ENCODE data around the gene B4GAT1. TPM values are rescaled to one million over a fixed set of nuclear protein-coding genes. Genes with fewer than 3 reads are reported as not detected.

B4GAT1 gene
- total RNA-seq, 1 donor from 2014 or later, result 25.2 TPM

- peaks cover 32% of the 10 kb centered on the region for H3K79me2 ChIP-seq (ENCODE audit: insufficient read depth, low read length)
- H3K4me1 ChIP-seq (ENCODE audit: insufficient read depth, low read length), result peaks cover 46% of the 10 kb centered on the region
- no peak for FAIRE-seq
- peak overlapping the region; percentile 81 for H3K4me2 ChIP-seq (ENCODE audit: low read length)
- H4K20me1 ChIP-seq (ENCODE audit: insufficient read depth, low read length), result peaks cover 15% of the 10 kb centered on the region
- H3K36me3 Mint-ChIP-seq (ENCODE audit: low read depth, unreplicated experiment), result peaks cover 8% of the 10 kb centered on the region
- H2AFZ ChIP-seq (ENCODE audit: low read depth, low read length), result peak overlapping the region; percentile 64
- peak overlapping the region; percentile 80 for H3K9ac ChIP-seq (ENCODE audit: low read length)
- no peak overlapping the region for H3K4me3 ChIP-seq (ENCODE audit: insufficient read depth, low read depth, low read length)
- peak overlapping the region; percentile 64 for H3K4me3 Mint-ChIP-seq (ENCODE audit: unreplicated experiment)
- DNase-seq (ENCODE audit: low read depth), result no peak
- no peaks in the 10 kb centered on the region for H3K9me3 ChIP-seq (ENCODE audit: insufficient read depth, low read depth, low read length)
- peaks cover 2% of the 10 kb centered on the region for H3K27me3 Mint-ChIP-seq (ENCODE audit: low read depth, unreplicated experiment)
- peak overlapping the region; percentile 84 for H3K27ac ChIP-seq (ENCODE audit: low read depth, low read length)
- H3K9me3 Mint-ChIP-seq (ENCODE audit: unreplicated experiment), result peaks cover 16% of the 10 kb centered on the region
- peak overlapping the region; percentile 88 for H3K27ac Mint-ChIP-seq (ENCODE audit: unreplicated experiment)
- peaks cover 32% of the 10 kb centered on the region for H3K4me1 Mint-ChIP-seq (ENCODE audit: low read depth, unreplicated experiment)
- H3K36me3 ChIP-seq (ENCODE audit: insufficient read depth, low read length), result no peaks in the 10 kb centered on the region
- H3K27me3 ChIP-seq (ENCODE audit: insufficient read depth, low read length), result no peaks in the 10 kb centered on the region
- TF ChIP-seq, protein P1, sequence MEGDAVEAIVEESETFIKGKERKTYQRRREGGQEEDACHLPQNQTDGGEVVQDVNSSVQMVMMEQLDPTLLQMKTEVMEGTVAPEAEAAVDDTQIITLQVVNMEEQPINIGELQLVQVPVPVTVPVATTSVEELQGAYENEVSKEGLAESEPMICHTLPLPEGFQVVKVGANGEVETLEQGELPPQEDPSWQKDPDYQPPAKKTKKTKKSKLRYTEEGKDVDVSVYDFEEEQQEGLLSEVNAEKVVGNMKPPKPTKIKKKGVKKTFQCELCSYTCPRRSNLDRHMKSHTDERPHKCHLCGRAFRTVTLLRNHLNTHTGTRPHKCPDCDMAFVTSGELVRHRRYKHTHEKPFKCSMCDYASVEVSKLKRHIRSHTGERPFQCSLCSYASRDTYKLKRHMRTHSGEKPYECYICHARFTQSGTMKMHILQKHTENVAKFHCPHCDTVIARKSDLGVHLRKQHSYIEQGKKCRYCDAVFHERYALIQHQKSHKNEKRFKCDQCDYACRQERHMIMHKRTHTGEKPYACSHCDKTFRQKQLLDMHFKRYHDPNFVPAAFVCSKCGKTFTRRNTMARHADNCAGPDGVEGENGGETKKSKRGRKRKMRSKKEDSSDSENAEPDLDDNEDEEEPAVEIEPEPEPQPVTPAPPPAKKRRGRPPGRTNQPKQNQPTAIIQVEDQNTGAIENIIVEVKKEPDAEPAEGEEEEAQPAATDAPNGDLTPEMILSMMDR (IDR thresholded peaks at IDR 0.05; ENCODE audit: insufficient read depth, low read depth, low read length), result no peak
- TF ChIP-seq EZH2 (IDR thresholded peaks at IDR 0.05; ENCODE audit: insufficient read depth, low read length), result no peak
These were observed 30.1 kb downstream of the B4GAT1 start for GRCh38 chr11:66317322-66317722.

GRCh38 chr11:66316849-66317251 lies 30.6 kb downstream of the B4GAT1 start, which contains the start of gene CD248:
TSS of gene CD248 (minus strand) at chr11:66317044. CDS start at chr11:66317027, 17 bp downstream.
- Histone ChIP-seq H3K27me3 (ENCODE audit: insufficient read depth, low read length) (no peaks in the 10 kb centered on the region), H4K20me1 (ENCODE audit: insufficient read depth, low read length) (peaks cover 15% of the 10 kb centered on the region), H3K9ac (ENCODE audit: low read length) (peak within 1 kb of the TSS; percentile 80), H3K4me1 (ENCODE audit: insufficient read depth, low read length) (peaks cover 51% of the 10 kb centered on the region), H2AFZ (ENCODE audit: low read depth, low read length) (peak within 1 kb of the TSS; percentile 64), H3K9me3 (ENCODE audit: insufficient read depth, low read depth, low read length) (no peaks in the 10 kb centered on the region), H3K4me2 (ENCODE audit: low read length) (peak within 1 kb of the TSS; percentile 81), H3K36me3 (ENCODE audit: insufficient read depth, low read length) (no peaks in the 10 kb centered on the region), H3K27ac (ENCODE audit: low read depth, low read length) (peak within 1 kb of the TSS; percentile 84), H3K79me2 (ENCODE audit: insufficient read depth, low read length) (peaks cover 32% of the 10 kb centered on the region), H3K4me3 (ENCODE audit: insufficient read depth, low read depth, low read length) (peak within 1 kb of the TSS; percentile 48)
- H3K9me3 Mint-ChIP-seq (ENCODE audit: unreplicated experiment), result peaks cover 16% of the 10 kb centered on the region
- DNase-seq (ENCODE audit: low read depth) (no peak), FAIRE-seq (no peak)
- peak within 1 kb of the TSS; percentile 64 for H3K4me3 Mint-ChIP-seq (ENCODE audit: unreplicated experiment)
- peak within 1 kb of the TSS; percentile 88 for H3K27ac Mint-ChIP-seq (ENCODE audit: unreplicated experiment)
- H3K4me1 Mint-ChIP-seq (ENCODE audit: low read depth, unreplicated experiment), result peaks cover 32% of the 10 kb centered on the region
- H3K27me3 Mint-ChIP-seq (ENCODE audit: low read depth, unreplicated experiment), result peaks cover 2% of the 10 kb centered on the region
- peaks cover 8% of the 10 kb centered on the region for H3K36me3 Mint-ChIP-seq (ENCODE audit: low read depth, unreplicated experiment)
- TF ChIP-seq, protein P1 (IDR thresholded peaks at IDR 0.05; ENCODE audit: insufficient read depth, low read depth, low read length), result no peak
- TF ChIP-seq EZH2 (IDR thresholded peaks at IDR 0.05; ENCODE audit: insufficient read depth, low read length), result no peak

Data from astrocyte (in vitro differentiated cells and primary cell).